DND-41 (cell line): ENCODE results near the gene CYP46A1.

Experiments used
- ATAC-seq: fragments of 200-7000 bp; cut with Tn5 transposase; 3 replicates; pipeline ENCODE4 v1.9.1; 2021; ENCODE audit warnings: low read depth; ENCODE audit not compliant: insufficient read depth
- DNase-seq: peaks from one replicate; pipeline ENCODE4 v3.0.0-alpha.2; 2020
- H2AFZ ChIP-seq: 2 replicates; pipeline ENCODE4 v1.6.0; 2012; ENCODE audit warnings: low read depth, low read length
- H3K27ac ChIP-seq: 2 replicates; pipeline ENCODE4 v1.5.1; 2012; ENCODE audit warnings: low read length, inconsistent platforms
- H3K27me3 ChIP-seq: fragments of 200-600 bp; sonication (generic); 2 replicates; pipeline ENCODE4 v1.6.0; 2012; ENCODE audit warnings: low read length, mild to moderate bottlenecking, inconsistent platforms; ENCODE audit not compliant: insufficient read depth, poor library complexity
- H3K36me3 ChIP-seq: 2 replicates; pipeline ENCODE4 v1.5.1; 2012; ENCODE audit warnings: low read length, inconsistent platforms; ENCODE audit not compliant: insufficient read depth
- H3K4me1 ChIP-seq: 2 replicates; pipeline ENCODE4 v1.5.1; 2012; ENCODE audit warnings: mild to moderate bottlenecking, low read length; ENCODE audit not compliant: insufficient read depth
- H3K4me2 ChIP-seq: 2 replicates; pipeline ENCODE4 v1.6.0; 2012; ENCODE audit warnings: mild to moderate bottlenecking, moderate library complexity, low read length, inconsistent platforms; ENCODE audit not compliant: insufficient read depth
- H3K4me3 ChIP-seq, 2 experiments: fragments of 200-600 bp in 1 of 2; shearing (Covaris generic) in 1 of 2; 2 replicates each; pipeline ENCODE4 v1.5.1; 2012 to 2016; ENCODE audit warnings: inconsistent platforms in 2 of 2, low read length in 2 of 2, mild to moderate bottlenecking in 2 of 2, low read depth in 1 of 2, moderate library complexity in 1 of 2
- H3K79me2 ChIP-seq: 2 replicates; pipeline ENCODE4 v1.6.0; 2012; ENCODE audit warnings: low read length, inconsistent platforms; ENCODE audit not compliant: insufficient read depth
- H3K9ac ChIP-seq: 2 replicates; pipeline ENCODE4 v1.6.0; 2012; ENCODE audit warnings: low read depth, mild to moderate bottlenecking, inconsistent platforms, low read length, moderate library complexity
- H3K9me3 ChIP-seq: 2 replicates; pipeline ENCODE4 v1.5.1; 2012; ENCODE audit warnings: low read length, moderate library complexity, mild to moderate bottlenecking, inconsistent platforms; ENCODE audit not compliant: insufficient read depth, severe bottlenecking
- H4K20me1 ChIP-seq: 2 replicates; pipeline ENCODE4 v1.6.0; 2012; ENCODE audit warnings: low read length; ENCODE audit not compliant: insufficient read depth
- EZH2 ChIP-seq: IDR thresholded peaks from 3 replicates; pipeline ENCODE4 v1.6.1; 2012; ENCODE audit warnings: borderline replicate concordance, low read depth, mild to moderate bottlenecking, moderate library complexity, low read length, inconsistent platforms; ENCODE audit not compliant: severe bottlenecking
- TF ChIP-seq, protein P1 (sequence below): IDR thresholded peaks from 2 replicates; pipeline ENCODE4 v1.5.1; 2012; ENCODE audit warnings: borderline replicate concordance, low read length, moderate library complexity, mild to moderate bottlenecking; ENCODE audit not compliant: poor library complexity, severe bottlenecking; ENCODE audit errors: extremely low read depth

CYP46A1 gene

GRCh38 chr14:99685151-99685591 lies 1.1 kb downstream of the CYP46A1 start:
- no peak overlapping the region for H3K4me3 ChIP-seq
- H3K36me3 ChIP-seq, result no peaks in the 10 kb centered on the region
- H3K4me1 ChIP-seq, result peaks cover 25% of the 10 kb centered on the region
- ATAC-seq (no peak), DNase-seq (no peak)
- H2AFZ ChIP-seq, result no peak overlapping the region
- TF ChIP-seq, protein P1, sequence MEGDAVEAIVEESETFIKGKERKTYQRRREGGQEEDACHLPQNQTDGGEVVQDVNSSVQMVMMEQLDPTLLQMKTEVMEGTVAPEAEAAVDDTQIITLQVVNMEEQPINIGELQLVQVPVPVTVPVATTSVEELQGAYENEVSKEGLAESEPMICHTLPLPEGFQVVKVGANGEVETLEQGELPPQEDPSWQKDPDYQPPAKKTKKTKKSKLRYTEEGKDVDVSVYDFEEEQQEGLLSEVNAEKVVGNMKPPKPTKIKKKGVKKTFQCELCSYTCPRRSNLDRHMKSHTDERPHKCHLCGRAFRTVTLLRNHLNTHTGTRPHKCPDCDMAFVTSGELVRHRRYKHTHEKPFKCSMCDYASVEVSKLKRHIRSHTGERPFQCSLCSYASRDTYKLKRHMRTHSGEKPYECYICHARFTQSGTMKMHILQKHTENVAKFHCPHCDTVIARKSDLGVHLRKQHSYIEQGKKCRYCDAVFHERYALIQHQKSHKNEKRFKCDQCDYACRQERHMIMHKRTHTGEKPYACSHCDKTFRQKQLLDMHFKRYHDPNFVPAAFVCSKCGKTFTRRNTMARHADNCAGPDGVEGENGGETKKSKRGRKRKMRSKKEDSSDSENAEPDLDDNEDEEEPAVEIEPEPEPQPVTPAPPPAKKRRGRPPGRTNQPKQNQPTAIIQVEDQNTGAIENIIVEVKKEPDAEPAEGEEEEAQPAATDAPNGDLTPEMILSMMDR, result no peak
- no peak for TF ChIP-seq EZH2
- H4K20me1 ChIP-seq, result peaks cover 9% of the 10 kb centered on the region
- no peak overlapping the region for H3K9ac ChIP-seq
- H3K4me2 ChIP-seq, result no peak overlapping the region
- H3K27ac ChIP-seq, result no peak overlapping the region
- H3K9me3 ChIP-seq, result no peaks in the 10 kb centered on the region
- H3K27me3 ChIP-seq, result peaks cover 42% of the 10 kb centered on the region
- H3K79me2 ChIP-seq, result no peaks in the 10 kb centered on the region

DNA sequence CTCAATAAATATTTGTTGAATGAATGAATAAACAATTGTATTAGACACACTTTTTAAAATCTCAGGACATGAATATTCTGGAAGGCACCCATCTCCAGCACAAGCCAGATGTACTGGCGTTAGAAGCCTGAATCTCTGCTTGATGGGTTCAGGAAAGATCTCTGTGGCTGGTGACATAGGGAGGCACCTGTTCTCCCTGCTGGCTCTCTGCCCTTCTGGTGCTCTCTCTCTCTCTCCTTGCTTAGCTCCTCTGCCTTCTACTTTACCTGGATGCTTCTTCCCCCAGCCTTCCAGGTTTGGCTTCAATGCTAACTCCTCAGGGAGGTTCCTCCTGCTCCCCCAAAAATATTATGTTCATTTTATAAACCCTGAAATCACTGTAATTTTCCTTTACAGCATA lies 1.5 kb downstream of the CYP46A1 start:
- Histone ChIP-seq H3K27ac (no peak overlapping the region), H3K79me2 (no peaks in the 10 kb centered on the region), H3K9ac (no peak overlapping the region), H3K36me3 (no peaks in the 10 kb centered on the region), H3K4me1 (peaks cover 25% of the 10 kb centered on the region), H2AFZ (no peak overlapping the region), H4K20me1 (peaks cover 9% of the 10 kb centered on the region), H3K9me3 (no peaks in the 10 kb centered on the region), H3K4me2 (no peak overlapping the region), H3K27me3 (peaks cover 42% of the 10 kb centered on the region), H3K4me3 (no peak overlapping the region)
- ATAC-seq, result no peak
- DNase-seq, result no peak
- no peak for TF ChIP-seq EZH2
- TF ChIP-seq, protein P1, result no peak

GRCh38 chr14:99686557-99687283 lies 2.6 kb downstream of the CYP46A1 start:
- no peaks in the 10 kb centered on the region for H3K79me2 ChIP-seq
- peaks cover 9% of the 10 kb centered on the region for H4K20me1 ChIP-seq
- H3K9me3 ChIP-seq, result no peaks in the 10 kb centered on the region
- no peak for ATAC-seq
- no peaks in the 10 kb centered on the region for H3K36me3 ChIP-seq
- DNase-seq, result peak; percentile 49
- H3K27me3 ChIP-seq, result peaks cover 42% of the 10 kb centered on the region
- H3K4me2 ChIP-seq, result no peak overlapping the region
- no peak overlapping the region for H3K9ac ChIP-seq
- no peak overlapping the region for H2AFZ ChIP-seq
- no peak overlapping the region for H3K4me3 ChIP-seq
- no peak overlapping the region for H3K27ac ChIP-seq
- TF ChIP-seq EZH2, result no peak
- TF ChIP-seq, protein P1, result no peak
- H3K4me1 ChIP-seq, result peaks cover 25% of the 10 kb centered on the region
